GM23338 (cell line): ENCODE data around the gene MEGF11. TPM values are rescaled to one million over a fixed set of nuclear protein-coding genes. Genes with fewer than 3 reads are reported as not detected.

Source experiments
- ATAC-seq: fragments of 200-7000 bp; cut with Tn5 transposase; 3 replicates; pipeline ENCODE4 v1.9.1; 2020
- DNase-seq: peaks from one replicate; pipeline ENCODE4 v3.0.0-alpha.2; 2015; ENCODE audit warnings: low spot score
- H2AFZ ChIP-seq: fragments of 200-600 bp; sonication (generic); 2 replicates; pipeline ENCODE4 v1.8.0; 2016; ENCODE audit warnings: antibody characterized with exemption, mild to moderate bottlenecking, moderate library complexity
- H3F3A ChIP-seq: fragments of 200-600 bp; sonication (generic); replicated peaks from 2 replicates; pipeline ENCODE4 v1.8.0; 2017; ENCODE audit warnings: antibody characterized with exemption, mixed run types, low read depth
- H3K27ac ChIP-seq: fragments of 200-600 bp; sonication (generic); 2 replicates; pipeline ENCODE4 v1.6.1; 2016; ENCODE audit warnings: low read depth
- H3K27me3 ChIP-seq: fragments of 200-600 bp; sonication (generic); 2 replicates; pipeline ENCODE4 v1.8.0; 2016; ENCODE audit warnings: mild to moderate bottlenecking, mixed run types, moderate library complexity; ENCODE audit not compliant: insufficient read depth
- H3K36me3 ChIP-seq: fragments of 200-600 bp; sonication (generic); 2 replicates; pipeline ENCODE4 v1.8.0; 2016; ENCODE audit warnings: mild to moderate bottlenecking; ENCODE audit not compliant: insufficient read depth
- H3K4me1 ChIP-seq: fragments of 200-600 bp; sonication (generic); 2 replicates; pipeline ENCODE4 v1.8.0; 2016; ENCODE audit warnings: mild to moderate bottlenecking, moderate library complexity; ENCODE audit not compliant: insufficient read depth
- H3K4me2 ChIP-seq: fragments of 200-600 bp; sonication (generic); 2 replicates; pipeline ENCODE4 v1.7.1; 2017; ENCODE audit warnings: mixed run types
- H3K4me3 ChIP-seq: fragments of 200-600 bp; sonication (generic); 2 replicates; pipeline ENCODE4 v1.6.1; 2016; ENCODE audit warnings: mixed run types
- H3K79me2 ChIP-seq: fragments of 200-600 bp; sonication (generic); replicated peaks from 2 replicates; pipeline ENCODE4 v1.8.0; 2017; ENCODE audit warnings: mild to moderate bottlenecking; ENCODE audit not compliant: insufficient read depth
- H3K9me2 ChIP-seq: fragments of 200-600 bp; sonication (generic); 2 replicates; pipeline ENCODE4 v1.8.0; 2017; ENCODE audit not compliant: insufficient read depth
- H4K20me1 ChIP-seq: fragments of 200-600 bp; sonication (generic); replicated peaks from 2 replicates; pipeline ENCODE4 v1.8.0; 2017; ENCODE audit warnings: mild to moderate bottlenecking; ENCODE audit not compliant: insufficient read depth
- H3K27ac Mint-ChIP-seq: 2 replicates; pipeline ENCODE4 v1.8.0; 2020; ENCODE audit warnings: inconsistent platforms, mild to moderate bottlenecking, moderate library complexity, mixed read lengths
- H3K27me3 Mint-ChIP-seq: 3 replicates; pipeline ENCODE4 v1.8.0; 2022; ENCODE audit warnings: low read depth, mild to moderate bottlenecking, moderate library complexity, mixed read lengths, inconsistent platforms; ENCODE audit not compliant: insufficient read depth, poor library complexity
- H3K36me3 Mint-ChIP-seq: 3 replicates; pipeline ENCODE4 v1.8.0; 2021; ENCODE audit warnings: low read depth, mild to moderate bottlenecking, inconsistent platforms, moderate library complexity, mixed read lengths
- H3K4me1 Mint-ChIP-seq: 3 replicates; pipeline ENCODE4 v1.8.0; 2020; ENCODE audit warnings: mild to moderate bottlenecking, inconsistent platforms, mixed read lengths
- H3K4me3 Mint-ChIP-seq: 3 replicates; pipeline ENCODE4 v1.8.0; 2021; ENCODE audit warnings: moderate library complexity, mild to moderate bottlenecking, inconsistent platforms, mixed read lengths
- H3K9me3 Mint-ChIP-seq: 3 replicates; pipeline ENCODE4 v1.8.0; 2020; ENCODE audit warnings: moderate library complexity, mild to moderate bottlenecking, inconsistent platforms, mixed read lengths
- CREB1 ChIP-seq: fragments of 250-450 bp; sonication (Bioruptor Pico); IDR thresholded peaks from 2 replicates; pipeline ENCODE4 v1.5.0; 2020; ENCODE audit warnings: low read depth, mild to moderate bottlenecking, moderate library complexity
- EZH2 ChIP-seq: fragments of 200-600 bp; sonication (generic); IDR thresholded peaks from one replicate; pipeline ENCODE4 v1.8.0; 2017; ENCODE audit warnings: antibody characterized with exemption, mild to moderate bottlenecking, low read depth; ENCODE audit not compliant: unreplicated experiment
- EZH2phosphoT487 ChIP-seq: fragments of 200-600 bp; sonication (generic); IDR thresholded peaks from one replicate; pipeline ENCODE4 v1.8.1; 2018; ENCODE audit warnings: antibody characterized with exemption; ENCODE audit not compliant: unreplicated experiment
- JUNB ChIP-seq: IDR thresholded peaks from one replicate; pipeline ENCODE4 v1.6.1; 2016; ENCODE audit warnings: antibody characterized with exemption; ENCODE audit not compliant: unreplicated experiment
- STAT1 ChIP-seq: IDR thresholded peaks from one replicate; pipeline ENCODE4 v1.6.1; 2016; ENCODE audit warnings: antibody characterized with exemption; ENCODE audit not compliant: unreplicated experiment
- ZNF114 ChIP-seq: fragments of 250-450 bp; sonication (Bioruptor Pico); IDR thresholded peaks from 2 replicates; pipeline ENCODE4 v1.5.0; 2020; ENCODE audit warnings: mild to moderate bottlenecking, moderate library complexity
- ZNF462 ChIP-seq: fragments of 250-450 bp; sonication (Bioruptor Pico); IDR thresholded peaks from 2 replicates; pipeline ENCODE4 v1.5.0; 2020; ENCODE audit warnings: mild to moderate bottlenecking, moderate library complexity
- polyA plus RNA-seq: library from polyadenylated mRNA; unstranded; fragments of >200 nt; fragmentation: Nextera tagmentation; extraction: Ambion mirVana; gene quantifications from 2 replicates; pipeline ENCODE4 v1.2.1, GENCODE V29; 2016
- total RNA-seq: library from RNA; depleted of rRNA; stranded (reverse); fragments of >200 nt; shearing (Covaris generic); gene quantifications from 2 replicates; pipeline ENCODE4 v1.2.3, GENCODE V29; 2014
- TF ChIP-seq, protein P1 (sequence below), 2 experiments: fragments of 200-600 bp in 1 of 2; sonication (generic) in 1 of 2; conservative IDR thresholded peaks; 2 replicates each; pipeline versions ENCODE4 v1.5.1 to v1.6.1; 2016 to 2017; ENCODE audit warnings: antibody characterized with exemption in 2 of 2, low read depth in 2 of 2, mild to moderate bottlenecking in 2 of 2, moderate library complexity in 1 of 2

The MEGF11 gene
- total and polyA plus RNA-seq, 2 experiments from 2014 or later, result 1.3 to 1.9 TPM

- Histone ChIP-seq H3K4me3 (no peak overlapping the region), H3K79me2 (no peaks in the 10 kb centered on the region), H3K27ac (no peak overlapping the region), H4K20me1 (peaks cover 18% of the 10 kb centered on the region), H3F3A (no peaks in the 10 kb centered on the region), H3K4me2 (no peak overlapping the region), H3K27me3 (no peaks in the 10 kb centered on the region), H3K4me1 (no peaks in the 10 kb centered on the region; the same call in 1 of the 2 replicates), H3K9me2 (no peaks in the 10 kb centered on the region), H2AFZ (no peak overlapping the region), H3K36me3 (peaks cover 15% of the 10 kb centered on the region)
- Mint-ChIP-seq H3K4me1 (peaks cover 35% of the 10 kb centered on the region), H3K27ac (no peak overlapping the region), H3K9me3 (no peaks in the 10 kb centered on the region), H3K4me3 (no peak overlapping the region), H3K27me3 (no peaks in the 10 kb centered on the region), H3K36me3 (peaks cover 15% of the 10 kb centered on the region; the same call in 2 of the 3 replicates)
- DNase-seq, result no peak
- no peak for ATAC-seq
- TF ChIP-seq EZH2 (no peak), JUNB (no peak), STAT1 (no peak), ZNF462 (CRISPR knock-in tag) (no peak), EZH2phosphoT487 (no peak), ZNF114 (CRISPR knock-in tag) (no peak), CREB1 (CRISPR knock-in tag) (no peak)
- TF ChIP-seq, protein P1, sequence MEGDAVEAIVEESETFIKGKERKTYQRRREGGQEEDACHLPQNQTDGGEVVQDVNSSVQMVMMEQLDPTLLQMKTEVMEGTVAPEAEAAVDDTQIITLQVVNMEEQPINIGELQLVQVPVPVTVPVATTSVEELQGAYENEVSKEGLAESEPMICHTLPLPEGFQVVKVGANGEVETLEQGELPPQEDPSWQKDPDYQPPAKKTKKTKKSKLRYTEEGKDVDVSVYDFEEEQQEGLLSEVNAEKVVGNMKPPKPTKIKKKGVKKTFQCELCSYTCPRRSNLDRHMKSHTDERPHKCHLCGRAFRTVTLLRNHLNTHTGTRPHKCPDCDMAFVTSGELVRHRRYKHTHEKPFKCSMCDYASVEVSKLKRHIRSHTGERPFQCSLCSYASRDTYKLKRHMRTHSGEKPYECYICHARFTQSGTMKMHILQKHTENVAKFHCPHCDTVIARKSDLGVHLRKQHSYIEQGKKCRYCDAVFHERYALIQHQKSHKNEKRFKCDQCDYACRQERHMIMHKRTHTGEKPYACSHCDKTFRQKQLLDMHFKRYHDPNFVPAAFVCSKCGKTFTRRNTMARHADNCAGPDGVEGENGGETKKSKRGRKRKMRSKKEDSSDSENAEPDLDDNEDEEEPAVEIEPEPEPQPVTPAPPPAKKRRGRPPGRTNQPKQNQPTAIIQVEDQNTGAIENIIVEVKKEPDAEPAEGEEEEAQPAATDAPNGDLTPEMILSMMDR (conservative IDR thresholded peaks at IDR 0.05; ENCODE audit: low read depth in 2 of 2), result no peak
Measured at GRCh38 chr15:65901336-65901735, 352.2 kb downstream of the MEGF11 start.
